ENCODE results near the gene UNG. TPM values are rescaled to one million over a fixed set of nuclear protein-coding genes. Genes with fewer than 3 reads are reported as not detected.
"Not testable (repeated sequence)": the region's sequence is repeated elsewhere in the genome, so short reads cannot be mapped to it uniquely, and the experiment has no call there.

Gene UNG
- total RNA-seq (10 to 100 TPM in 3 of 5 experiments, 1 to 10 TPM in 2; 7.7 to 54.8 (median 13.6) TPM), polyA plus RNA-seq (10 to 100 TPM; 21.9 to 34.7 TPM), total RNA-seq (10.2 reads per million, percentile 36 among the genes with 10 or more reads in this experiment)

DNA sequence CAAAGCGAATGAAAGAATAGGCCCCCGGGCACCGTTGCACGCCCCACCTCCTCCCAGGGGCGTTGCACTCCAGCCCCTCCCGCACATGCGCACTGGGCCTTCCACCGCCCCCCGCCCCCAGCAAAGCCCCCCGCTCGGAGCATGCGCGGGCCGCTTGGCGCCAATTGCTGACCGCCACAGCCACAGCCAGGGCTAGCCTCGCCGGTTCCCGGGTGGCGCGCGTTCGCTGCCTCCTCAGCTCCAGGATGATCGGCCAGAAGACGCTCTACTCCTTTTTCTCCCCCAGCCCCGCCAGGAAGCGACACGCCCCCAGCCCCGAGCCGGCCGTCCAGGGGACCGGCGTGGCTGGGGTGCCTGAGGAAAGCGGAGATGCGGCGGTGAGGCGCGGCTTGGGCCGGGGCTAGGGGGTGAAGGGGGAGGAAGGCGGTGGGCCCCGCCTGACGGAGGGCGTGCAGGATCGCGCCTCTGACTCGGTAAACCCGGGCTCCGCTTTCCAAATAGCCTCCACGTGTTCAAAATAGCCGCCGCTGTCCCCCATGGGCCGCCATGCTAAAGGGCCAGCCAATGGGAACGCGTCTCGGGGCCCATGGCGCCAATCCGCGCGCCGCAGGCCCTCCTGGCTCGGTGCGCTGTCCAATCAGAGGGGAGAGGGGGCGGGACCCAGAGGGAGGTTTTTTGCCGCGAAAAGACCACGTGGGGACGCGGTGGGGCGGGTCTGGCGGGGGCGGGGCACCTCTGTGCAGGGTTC, at the start of gene UNG:
TSS of gene UNG (plus strand) at position 163 of the 748 bp plus-strand sequence. CDS start at position 246, 83 bp downstream.
- POLR2A ChIA-PET = interaction anchor here (1.1 to 1.2 kb wide), 2 partner anchors 13 to 14 kb away, joined by 3 to 7 read pairs; no protein-coding TSS in a partner anchor
- intact Hi-C loops (cut with micrococcal nuclease) = loop anchor here (1.0 to 10.0 kb wide), 17 partner anchors 14 to 1517 kb away; partner anchors contain the start of genes FICD (in 2 of the 2), SART3 (in 2 of the 2), ANKRD13A (in 1 of the 2) and CORO1C (in 1 of the 2)

GRCh38 chr12:109048706-109049105, 48.7 kb upstream of the UNG start:
- peaks cover 9 to 17% (median 11%) of the 10 kb centered on the region in 7 donors for H3K4me1 Mint-ChIP-seq
- intact Hi-C loops (cut with micrococcal nuclease); H3K4me1 ChIP-seq (ENCODE audit: control insufficient read depth in 2 of 2, insufficient read depth in 2 of 2, low read length in 2 of 2); H3K27me3 ChIP-seq (ENCODE audit: control insufficient read depth in 2 of 2, insufficient read depth in 2 of 2, low read length in 2 of 2); H3K27ac ChIP-seq (ENCODE audit: low read depth, low read length); CTCF ChIA-PET; H3K9me3 Mint-ChIP-seq; H3K4me3 Mint-ChIP-seq; H3K27me3 Mint-ChIP-seq; DNase-seq; H3K36me3 ChIP-seq (ENCODE audit: control insufficient read depth in 2 of 3, insufficient read depth in 3 of 3, low read length in 3 of 3); H3K36me3 Mint-ChIP-seq; POLR2A ChIA-PET; H3K4me3 ChIP-seq (ENCODE audit: low read length); ATAC-seq; H3K9me3 ChIP-seq (ENCODE audit: control insufficient read depth in 2 of 3, low read length in 3 of 3): not testable (repeated sequence)
- H3K27ac Mint-ChIP-seq = peak overlapping the region in 2 of 9 donors; percentile 10 to 23

More for the DNA sequence above, at the start of gene UNG:
- Histone ChIP-seq H3K9me3 (ENCODE audit: control insufficient read depth in 2 of 3, low read length in 3 of 3) (no peaks in the 10 kb centered on the region), H3K4me3 (ENCODE audit: low read length) (peak within 1 kb of the TSS; percentile 71), H3K27ac (ENCODE audit: low read depth, low read length) (peak within 1 kb of the TSS; percentile 75), H3K27me3 (ENCODE audit: control insufficient read depth in 2 of 2, insufficient read depth in 2 of 2, low read length in 2 of 2) (no peaks in the 10 kb centered on the region), H3K4me1 (ENCODE audit: control insufficient read depth in 2 of 2, insufficient read depth in 2 of 2, low read length in 2 of 2) (peaks cover 23 to 25% of the 10 kb centered on the region in 2 donors), H3K36me3 (ENCODE audit: control insufficient read depth in 2 of 3, insufficient read depth in 3 of 3, low read length in 3 of 3) (peaks cover 0 to 13% (median 0%) of the 10 kb centered on the region in 3 experiments)
- Mint-ChIP-seq H3K36me3 (peaks cover 0 to 22% (median 3%) of the 10 kb centered on the region in 5 donors), H3K27ac (peak within 1 kb of the TSS; percentile 22 to 88 (median 74)), H3K4me1 (peaks cover 27 to 50% (median 44%) of the 10 kb centered on the region in 7 donors), H3K4me3 (peak within 1 kb of the TSS; percentile 84 to 90 (median 88)), H3K27me3 (no peaks in the 10 kb centered on the region), H3K9me3 (no peaks in the 10 kb centered on the region)
- peak; percentile 91 to 97 (median 95) for DNase-seq
- ATAC-seq = peak; percentile 92
- CTCF ChIA-PET = no interaction called here

GRCh38 chr12:109049794-109050193, 47.6 kb upstream of the UNG start:
- intact Hi-C loops (cut with micrococcal nuclease) = loop anchor here (5.0 kb wide), 3 partner anchors 317 to 1362 kb away; partner anchors contain the start of genes ANAPC7 (in 1 of the 2), CORO1C (in 1 of the 2) and PWP1 (in 1 of the 2)
- H3K36me3 ChIP-seq (ENCODE audit: control insufficient read depth in 2 of 3, insufficient read depth in 3 of 3, low read length in 3 of 3); H3K4me3 ChIP-seq (ENCODE audit: low read length); CTCF ChIA-PET; H3K27me3 ChIP-seq (ENCODE audit: control insufficient read depth in 2 of 2, insufficient read depth in 2 of 2, low read length in 2 of 2); H3K4me3 Mint-ChIP-seq; ATAC-seq; H3K27ac ChIP-seq (ENCODE audit: low read depth, low read length); DNase-seq; H3K27me3 Mint-ChIP-seq; H3K9me3 Mint-ChIP-seq; POLR2A ChIA-PET; H3K36me3 Mint-ChIP-seq; H3K9me3 ChIP-seq (ENCODE audit: control insufficient read depth in 2 of 3, low read length in 3 of 3): not testable (repeated sequence)
- peak overlapping the region in 1 of 9 donors; percentile 45 for H3K27ac Mint-ChIP-seq
- H3K4me1 ChIP-seq (ENCODE audit: control insufficient read depth in 2 of 2, insufficient read depth in 2 of 2, low read length in 2 of 2) = peaks cover 10 to 13% of the 10 kb centered on the region in 2 donors
- peaks cover 13 to 21% (median 17%) of the 10 kb centered on the region in 7 donors for H3K4me1 Mint-ChIP-seq

DNA sequence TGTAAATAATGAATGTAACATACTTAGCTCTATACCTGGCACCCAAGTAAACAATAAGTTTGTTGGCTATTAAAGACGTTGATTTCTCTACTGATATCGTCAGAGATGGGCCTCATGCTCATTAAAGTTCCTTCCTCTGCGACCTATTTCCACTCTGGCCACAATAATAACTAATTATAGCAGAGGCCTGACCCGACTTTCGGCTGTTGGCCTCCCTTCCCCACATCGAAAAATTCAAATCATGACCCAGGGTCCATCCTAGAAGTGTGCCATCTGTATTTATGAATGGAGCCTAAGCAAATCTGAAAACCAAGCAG, 45.3 kb upstream of the UNG start:
- intact Hi-C loops (cut with micrococcal nuclease) = loop anchor here (1.0 to 5.0 kb wide), 14 partner anchors 41 to 1365 kb away; partner anchors contain the start of genes CORO1C (in 2 of the 2), ALKBH2 (in 1 of the 2), ANAPC7 (in 1 of the 2) and FICD (in 1 of the 2)
- CTCF ChIA-PET = no interaction called here
- Histone ChIP-seq H3K27ac (ENCODE audit: low read depth, low read length) (peak overlapping the region; percentile 89), H3K9me3 (ENCODE audit: control insufficient read depth in 2 of 3, low read length in 3 of 3) (no peaks in the 10 kb centered on the region), H3K27me3 (ENCODE audit: control insufficient read depth in 2 of 2, insufficient read depth in 2 of 2, low read length in 2 of 2) (no peaks in the 10 kb centered on the region), H3K4me1 (ENCODE audit: control insufficient read depth in 2 of 2, insufficient read depth in 2 of 2, low read length in 2 of 2) (peaks cover 13% of the 10 kb centered on the region in 2 donors), H3K4me3 (ENCODE audit: low read length) (peak overlapping the region; percentile 91), H3K36me3 (ENCODE audit: control insufficient read depth in 2 of 3, insufficient read depth in 3 of 3, low read length in 3 of 3) (peaks cover 0 to 7% (median 0%) of the 10 kb centered on the region in 3 experiments)
- ATAC-seq (no peak), DNase-seq (no peak)
- POLR2A ChIA-PET = interaction anchor here (0.9 to 1.3 kb wide), 5 partner anchors 40 to 490 kb away, joined by 3 to 6 read pairs (median 4); partner anchors contain the start of gene ISCU
- Mint-ChIP-seq H3K4me3 (peak overlapping the region; percentile 86 to 99 (median 96)), H3K4me1 (peaks cover 15 to 27% (median 17%) of the 10 kb centered on the region in 7 donors), H3K9me3 (no peaks in the 10 kb centered on the region), H3K36me3 (peaks cover 0 to 9% (median 5%) of the 10 kb centered on the region in 5 donors), H3K27ac (peak overlapping the region; percentile 76 to 98 (median 93)), H3K27me3 (no peaks in the 10 kb centered on the region)

- Mint-ChIP-seq H3K27me3 (no peaks in the 10 kb centered on the region), H3K27ac (peak within 1 kb of the TSS; percentile 89 to 98 (median 95))
- intact Hi-C loops (cut with micrococcal nuclease) = loop anchor here (1.0 to 5.0 kb wide), 17 partner anchors 41 to 1365 kb away; partner anchors contain the start of genes ALKBH2 (in 2 of the 2), CORO1C (in 2 of the 2), FICD (in 2 of the 2) and ANAPC7 (in 1 of the 2)
Measured at GRCh38 chr12:109052414-109053323, 44.7 kb upstream of the UNG start, which contains the start of gene USP30. USP30 (plus strand) TSS chr12:109052576; CDS start chr12:109052679, 103 bp downstream.

More at GRCh38 chr12:109052414-109053323, 44.7 kb upstream of the UNG start, which contains the start of gene USP30:
- no peaks in the 10 kb centered on the region for H3K9me3 ChIP-seq (ENCODE audit: control insufficient read depth in 2 of 3, low read length in 3 of 3)
- peaks cover 0 to 12% (median 6%) of the 10 kb centered on the region in 5 donors for H3K36me3 Mint-ChIP-seq
- peak within 1 kb of the TSS; percentile 91 for H3K4me3 ChIP-seq (ENCODE audit: low read length)
- POLR2A ChIA-PET = interaction anchor here (0.9 to 1.3 kb wide), 5 partner anchors 39 to 490 kb away, joined by 3 to 6 read pairs (median 4); partner anchors contain the start of gene ISCU
- peaks cover 14 to 27% (median 17%) of the 10 kb centered on the region in 7 donors for H3K4me1 Mint-ChIP-seq
- H3K36me3 ChIP-seq (ENCODE audit: control insufficient read depth in 2 of 3, insufficient read depth in 3 of 3, low read length in 3 of 3) = peaks cover 0 to 10% (median 0%) of the 10 kb centered on the region in 3 experiments
- CTCF ChIA-PET = no interaction called here
- H3K4me1 ChIP-seq (ENCODE audit: control insufficient read depth in 2 of 2, insufficient read depth in 2 of 2, low read length in 2 of 2) = peaks cover 13% of the 10 kb centered on the region in 2 donors
- no peaks in the 10 kb centered on the region for H3K27me3 ChIP-seq (ENCODE audit: control insufficient read depth in 2 of 2, insufficient read depth in 2 of 2, low read length in 2 of 2)
- H3K27ac ChIP-seq (ENCODE audit: low read depth, low read length) = peak within 1 kb of the TSS; percentile 89
- peak within 1 kb of the TSS; percentile 86 to 99 (median 96) for H3K4me3 Mint-ChIP-seq
- ATAC-seq (peak; percentile 93), DNase-seq (peak; percentile 68 to 86 (median 77))
- H3K9me3 Mint-ChIP-seq = no peaks in the 10 kb centered on the region

All from naive thymus-derived CD4-positive, alpha-beta T cell (primary cell).